Tracheal epithelial cell (primary cell): Measurements from ENCODE around the gene CAMSAP1. TPM values are rescaled to one million over a fixed set of nuclear protein-coding genes. Genes with fewer than 3 reads are reported as not detected.

Source experiments
- total RNA-seq: library from RNA; depleted of rRNA; stranded (reverse); fragments of >200 nt; gene quantifications from 2 replicates; pipeline ENCODE4 v1.2.1, GENCODE V29; 2014

Gene CAMSAP1
- 20.9 and 42.4 TPM in 2 replicates for total RNA-seq

DNA sequence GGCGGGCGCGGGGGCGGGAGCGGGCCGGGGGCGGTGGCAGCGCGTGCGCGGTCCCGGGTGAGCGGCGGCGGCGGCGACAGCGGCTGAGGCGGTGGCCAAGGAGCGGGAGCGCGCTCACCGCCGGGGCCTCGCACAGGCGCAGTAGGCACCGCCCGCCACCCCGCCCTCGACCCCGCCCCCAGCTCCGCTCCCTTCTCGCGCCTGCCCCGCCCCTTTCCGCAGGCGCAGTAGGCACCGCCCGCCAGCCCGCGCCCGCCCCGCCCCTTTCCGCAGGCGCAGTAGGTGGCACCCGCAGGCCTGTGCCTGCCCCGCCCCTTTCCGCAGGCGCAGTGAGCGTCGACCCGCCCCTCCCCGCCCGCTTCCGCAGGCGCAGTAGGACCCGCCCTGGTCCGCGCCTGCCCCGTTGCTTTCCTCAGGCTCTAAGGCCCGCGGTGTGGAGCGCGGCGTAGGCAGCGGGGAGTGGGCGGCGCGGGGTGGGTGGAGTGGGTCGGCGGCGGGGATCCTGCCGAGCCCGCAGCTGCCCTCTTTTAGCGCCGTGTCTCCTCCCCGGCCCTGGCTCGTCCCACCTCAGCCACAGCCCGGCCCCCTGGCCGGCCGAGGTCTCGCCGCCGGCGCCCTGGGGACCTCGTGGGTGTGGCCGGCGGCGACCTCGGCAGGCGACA is at the start of gene CAMSAP1:
Gene CAMSAP1, minus strand, starts transcription at position 116 of the 662 bp plus-strand sequence. CDS start 387 bp downstream, outside the sequence.

Other genes starting within 250 kb of the CAMSAP1 start
- not detected in 2 replicates for gene LCN9, start 244.2 kb downstream of the CAMSAP1 start, total RNA-seq
- not detected in 2 replicates for gene SOHLH1, start 208.1 kb downstream of the CAMSAP1 start, total RNA-seq
- not detected in 2 replicates for gene KCNT1, start 205.4 kb downstream of the CAMSAP1 start, total RNA-seq
- gene UBAC1, start 53.8 kb upstream of the CAMSAP1 start, total RNA-seq: 52.1 and 52.4 TPM in 2 replicates
- gene NACC2, start 187.7 kb upstream of the CAMSAP1 start, total RNA-seq: 14.7 and 14.9 TPM in 2 replicates
- 74.7 and 79.3 TPM in 2 replicates for gene TMEM250, start 211.3 kb upstream of the CAMSAP1 start, total RNA-seq